Stimulated activated CD8-positive, alpha-beta memory T cell treated with anti-CD3 and anti-CD28 coated beads, Interleukin-4, amount 100 ng/mL, for 24 hours (primary cell): Measurements from ENCODE around the gene MAPK9.

Experiments
- DNase-seq: peaks from one replicate; pipeline ENCODE4 v3.0.0-alpha.2; 2020; ENCODE audit warnings: low read depth

MAPK9 gene

GRCh38 chr5:180205916-180206315 is 86.0 kb downstream of the MAPK9 start:
- no peak for DNase-seq

- no peak for DNase-seq
Observed at GRCh38 chr5:180204276-180204819, 87.5 kb downstream of the MAPK9 start.

- DNase-seq = no peak
Observed at GRCh38 chr5:180202939-180203573, 88.8 kb downstream of the MAPK9 start.

GRCh38 chr5:180201051-180201987 is 90.6 kb downstream of the MAPK9 start:
- no peak for DNase-seq

GRCh38 chr5:180199390-180199789 is 92.5 kb downstream of the MAPK9 start:
- DNase-seq = no peak

GRCh38 chr5:180198208-180198607 is 93.7 kb downstream of the MAPK9 start:
- no peak for DNase-seq

GRCh38 chr5:180197016-180197702 is 94.7 kb downstream of the MAPK9 start:
- DNase-seq = no peak

- no peak for DNase-seq
Observed at GRCh38 chr5:180194410-180195345, 97.2 kb downstream of the MAPK9 start.

GRCh38 chr5:180193749-180194375 is 98.0 kb downstream of the MAPK9 start:
- no peak for DNase-seq

- no peak for DNase-seq
Observed at GRCh38 chr5:180191716-180192115, 100.2 kb downstream of the MAPK9 start.

GRCh38 chr5:180187767-180188166 is 104.1 kb downstream of the MAPK9 start:
- DNase-seq = no peak
